OCI-LY3 (cell line): ENCODE data around the gene CCND3.

Source experiments
- H2AFZ ChIP-seq: fragments of 200-600, 300-600 bp; shearing (Covaris generic); 2 replicates; pipeline ENCODE4 v1.6.0; 2014; ENCODE audit warnings: antibody characterized with exemption, low read depth, low read length
- H3K27ac ChIP-seq: fragments of 200-600, 300-600 bp; sonication (generic); 2 replicates; pipeline ENCODE4 v1.5.1; 2014; ENCODE audit warnings: mild to moderate bottlenecking, low read length, moderate library complexity, mixed read lengths
- H3K27me3 ChIP-seq: fragments of 200-600, 300-600 bp; sonication (generic); 2 replicates; pipeline ENCODE4 v1.6.1; 2014; ENCODE audit warnings: low read depth, low read length, mixed read lengths
- H3K36me3 ChIP-seq: fragments of 200-600, 300-600 bp; sonication (generic); replicated peaks from 2 replicates; pipeline ENCODE3; 2014; ENCODE audit warnings: low read depth, low read length, mixed read lengths
- H3K4me1 ChIP-seq: fragments of 300-600, 200-600 bp; sonication (generic); 2 replicates; pipeline ENCODE4 v1.6.1; 2014; ENCODE audit warnings: low read length, mixed read lengths
- H3K4me2 ChIP-seq: fragments of 200-600, 300-600 bp; sonication (generic); 2 replicates; pipeline ENCODE4 v1.6.1; 2014; ENCODE audit warnings: low read length, mixed read lengths
- H3K4me3 ChIP-seq: fragments of 300-600, 200-600 bp; sonication (generic); 2 replicates; pipeline ENCODE4 v1.5.1; 2014; ENCODE audit warnings: antibody characterized with exemption, mild to moderate bottlenecking, low read length, moderate library complexity
- H3K79me2 ChIP-seq: fragments of 300-600, 200-600 bp; shearing (Covaris generic); 2 replicates; pipeline ENCODE4 v1.6.1; 2014; ENCODE audit warnings: mild to moderate bottlenecking, low read length, mixed read lengths
- H3K9ac ChIP-seq: fragments of 300-600, 200-600 bp; shearing (Covaris generic); 2 replicates; pipeline ENCODE4 v1.6.0; 2014; ENCODE audit warnings: mild to moderate bottlenecking, low read length, moderate library complexity
- H3K9me3 ChIP-seq: fragments of 200-600, 300-600 bp; shearing (Covaris generic); 2 replicates; pipeline ENCODE4 v1.6.1; 2014; ENCODE audit warnings: low read length, mixed read lengths; ENCODE audit not compliant: insufficient read depth
- H4K20me1 ChIP-seq: fragments of 200-600, 300-600 bp; sonication (generic); 2 replicates; pipeline ENCODE4 v1.6.1; 2016; ENCODE audit warnings: low read length, mixed read lengths; ENCODE audit not compliant: insufficient read depth
- CTCF ChIP-seq: fragments of 200-600, 300-600 bp; sonication (generic); IDR thresholded peaks from 2 replicates; pipeline ENCODE4 v1.5.1; 2014; ENCODE audit warnings: antibody characterized with exemption, low read length, low read depth
- EZH2phosphoT487 ChIP-seq: fragments of 200-600 bp; shearing (Covaris generic); IDR thresholded peaks from 2 replicates; pipeline ENCODE4 v1.6.1; 2018; ENCODE audit warnings: antibody characterized with exemption, mixed run types, low read depth

CCND3 gene

GRCh38 chr6:41964201-41964887 is 22.7 kb upstream of the CCND3 start:
- no peak overlapping the region for H3K4me2 ChIP-seq
- H3K79me2 ChIP-seq = no peaks in the 10 kb centered on the region

GRCh38 chr6:41963371-41963770 is 21.8 kb upstream of the CCND3 start:
- H3K9me3 ChIP-seq = no peaks in the 10 kb centered on the region
- no peaks in the 10 kb centered on the region for H3K27me3 ChIP-seq
- H3K4me2 ChIP-seq = no peak overlapping the region
- no peaks in the 10 kb centered on the region for H3K79me2 ChIP-seq
- H4K20me1 ChIP-seq = no peaks in the 10 kb centered on the region
- H3K4me3 ChIP-seq = no peak overlapping the region
- no peak overlapping the region for H3K9ac ChIP-seq
- H2AFZ ChIP-seq = no peak overlapping the region
- peaks cover 5% of the 10 kb centered on the region for H3K4me1 ChIP-seq
- no peak for TF ChIP-seq EZH2phosphoT487
- TF ChIP-seq CTCF = no peak
- H3K27ac ChIP-seq = no peak overlapping the region
- H3K36me3 ChIP-seq = no peaks in the 10 kb centered on the region

More at GRCh38 chr6:41964201-41964887, 22.7 kb upstream of the CCND3 start:
- Histone ChIP-seq H3K4me3 (no peak overlapping the region), H4K20me1 (no peaks in the 10 kb centered on the region), H3K9ac (no peak overlapping the region), H3K36me3 (no peaks in the 10 kb centered on the region), H3K27ac (no peak overlapping the region), H3K27me3 (no peaks in the 10 kb centered on the region), H3K4me1 (no peaks in the 10 kb centered on the region), H3K9me3 (no peaks in the 10 kb centered on the region), H2AFZ (no peak overlapping the region)
- TF ChIP-seq EZH2phosphoT487 (no peak), CTCF (no peak)

GRCh38 chr6:41960028-41960427 is 18.4 kb upstream of the CCND3 start:
- Histone ChIP-seq H3K4me2 (no peak overlapping the region), H3K27me3 (no peaks in the 10 kb centered on the region), H3K4me3 (no peak overlapping the region)

More at GRCh38 chr6:41960028-41960427, 18.4 kb upstream of the CCND3 start:
- Histone ChIP-seq H2AFZ (no peak overlapping the region), H3K4me1 (peaks cover 9% of the 10 kb centered on the region), H3K9ac (no peak overlapping the region), H3K36me3 (no peaks in the 10 kb centered on the region), H3K9me3 (no peaks in the 10 kb centered on the region), H4K20me1 (no peaks in the 10 kb centered on the region), H3K79me2 (no peaks in the 10 kb centered on the region), H3K27ac (no peak overlapping the region)
- TF ChIP-seq CTCF (no peak), EZH2phosphoT487 (no peak)
